Brain microvascular endothelial cell (primary cell): ENCODE data around the gene MED13L.

Experiments
- DNase-seq: peaks from one replicate; pipeline ENCODE4 v3.0.0-alpha.2; 2020
- H3K27ac ChIP-seq: fragments of 250-450 bp; sonication (Bioruptor Pico); 2 replicates; pipeline ENCODE4 v1.5.1; 2020; ENCODE audit warnings: mild to moderate bottlenecking, moderate library complexity
- H3K27me3 ChIP-seq: fragments of 250-450 bp; sonication (Bioruptor Pico); replicated peaks from 2 replicates; pipeline ENCODE4 v1.5.1; 2020; ENCODE audit warnings: mild to moderate bottlenecking
- H3K36me3 ChIP-seq: fragments of 250-450 bp; sonication (Bioruptor Pico); replicated peaks from 2 replicates; pipeline ENCODE4 v1.5.1; 2020; ENCODE audit warnings: mild to moderate bottlenecking
- H3K4me3 ChIP-seq: 2 replicates; pipeline ENCODE4 v1.5.1; 2011; ENCODE audit warnings: low read depth, mild to moderate bottlenecking, control low read depth, low read length, moderate library complexity
- in situ Hi-C: cut with HindIII; loops from 2 replicates; pipeline ENCODE4 v1.10.0; 2017; ENCODE audit warnings: low sequenced_read_pairs, low pct_ligation_motif_present
- TF ChIP-seq, protein P1 (sequence below): IDR thresholded peaks from 2 replicates; pipeline ENCODE4 v1.5.1; 2011; ENCODE audit warnings: low read depth, mild to moderate bottlenecking, moderate library complexity, low read length, control low read depth, inconsistent platforms; ENCODE audit errors: missing control alignments

Gene MED13L

DNA sequence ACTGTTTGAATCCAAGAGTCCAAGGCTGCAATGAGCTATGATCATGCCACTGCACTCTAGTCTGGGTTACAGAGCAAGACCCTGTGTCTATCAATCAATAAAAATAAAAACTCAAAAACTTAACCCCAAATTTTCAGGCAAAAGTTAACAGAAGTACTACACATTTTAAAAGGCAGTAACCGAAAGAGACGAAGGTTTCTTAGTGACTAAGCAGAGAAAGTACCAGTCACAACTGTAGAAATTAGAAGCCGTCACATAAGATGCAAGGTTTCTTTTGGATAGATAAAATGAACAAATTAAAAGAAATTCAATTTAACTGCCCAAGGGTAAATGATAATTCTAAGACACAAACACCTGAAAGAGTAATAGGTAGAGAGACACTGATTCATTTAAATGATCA, 103.5 kb downstream of the MED13L start:
- in situ Hi-C loops, result no loop called here

DNA sequence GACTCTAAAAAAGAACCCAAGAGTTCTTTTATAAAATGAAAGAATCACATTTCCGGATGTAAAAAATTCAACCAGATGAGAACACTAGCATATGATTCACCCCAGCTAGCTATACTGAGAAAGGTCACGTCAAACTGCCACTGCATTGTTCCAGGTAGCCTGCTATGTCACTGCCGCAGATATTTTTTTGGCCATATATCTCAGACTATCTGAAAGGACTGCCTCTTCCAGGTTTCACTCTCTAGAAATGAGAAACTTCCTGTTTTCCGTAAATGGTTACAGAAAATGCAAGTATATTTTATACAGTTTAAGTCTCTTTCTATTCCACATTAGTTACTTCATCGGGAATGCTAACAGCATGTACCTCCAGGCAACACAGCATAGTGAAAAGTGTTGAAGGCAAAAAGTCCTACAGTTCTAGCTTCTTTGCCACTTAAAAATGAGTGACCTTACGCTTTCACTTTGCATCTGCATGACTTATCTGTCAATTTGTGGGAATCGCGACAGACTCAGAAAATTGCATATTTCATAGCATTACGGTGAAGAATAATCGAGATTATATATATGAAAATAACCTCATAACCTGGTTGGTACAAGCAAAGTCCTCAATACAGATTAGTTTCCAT, 105.2 kb downstream of the MED13L start:
- H3K4me3 ChIP-seq, result no peak overlapping the region
- TF ChIP-seq, protein P1, sequence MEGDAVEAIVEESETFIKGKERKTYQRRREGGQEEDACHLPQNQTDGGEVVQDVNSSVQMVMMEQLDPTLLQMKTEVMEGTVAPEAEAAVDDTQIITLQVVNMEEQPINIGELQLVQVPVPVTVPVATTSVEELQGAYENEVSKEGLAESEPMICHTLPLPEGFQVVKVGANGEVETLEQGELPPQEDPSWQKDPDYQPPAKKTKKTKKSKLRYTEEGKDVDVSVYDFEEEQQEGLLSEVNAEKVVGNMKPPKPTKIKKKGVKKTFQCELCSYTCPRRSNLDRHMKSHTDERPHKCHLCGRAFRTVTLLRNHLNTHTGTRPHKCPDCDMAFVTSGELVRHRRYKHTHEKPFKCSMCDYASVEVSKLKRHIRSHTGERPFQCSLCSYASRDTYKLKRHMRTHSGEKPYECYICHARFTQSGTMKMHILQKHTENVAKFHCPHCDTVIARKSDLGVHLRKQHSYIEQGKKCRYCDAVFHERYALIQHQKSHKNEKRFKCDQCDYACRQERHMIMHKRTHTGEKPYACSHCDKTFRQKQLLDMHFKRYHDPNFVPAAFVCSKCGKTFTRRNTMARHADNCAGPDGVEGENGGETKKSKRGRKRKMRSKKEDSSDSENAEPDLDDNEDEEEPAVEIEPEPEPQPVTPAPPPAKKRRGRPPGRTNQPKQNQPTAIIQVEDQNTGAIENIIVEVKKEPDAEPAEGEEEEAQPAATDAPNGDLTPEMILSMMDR, result no peak
- DNase-seq, result no peak
- in situ Hi-C loops, result no loop called here
- no peaks in the 10 kb centered on the region for H3K36me3 ChIP-seq
- H3K27ac ChIP-seq, result peak overlapping the region; percentile 44
- H3K27me3 ChIP-seq, result no peaks in the 10 kb centered on the region

More for the DNA sequence above, 103.5 kb downstream of the MED13L start:
- Histone ChIP-seq H3K4me3 (no peak overlapping the region), H3K27me3 (no peaks in the 10 kb centered on the region), H3K36me3 (no peaks in the 10 kb centered on the region), H3K27ac (no peak overlapping the region)
- no peak for DNase-seq
- TF ChIP-seq, protein P1, result no peak

DNA sequence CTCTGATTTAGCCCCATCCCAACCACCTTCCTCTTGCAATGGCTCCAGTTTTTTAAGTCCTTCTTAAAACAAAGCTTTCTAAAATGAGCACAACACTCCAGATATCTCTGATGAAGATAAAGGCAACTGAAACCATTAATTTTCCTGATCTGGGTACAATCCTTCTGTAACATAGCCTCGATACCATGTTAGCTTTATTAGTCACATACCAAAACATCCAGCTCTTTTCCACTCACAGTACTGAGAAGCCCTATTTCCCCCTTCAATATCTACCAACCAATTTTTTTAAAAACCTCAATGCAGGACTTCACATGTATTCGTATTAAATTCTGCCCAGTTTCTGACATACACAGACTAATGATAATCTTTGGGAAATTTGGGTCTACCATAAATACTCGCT, 105.9 kb downstream of the MED13L start:
- H3K4me3 ChIP-seq, result no peak overlapping the region
- no peaks in the 10 kb centered on the region for H3K27me3 ChIP-seq
- H3K36me3 ChIP-seq, result no peaks in the 10 kb centered on the region
- TF ChIP-seq, protein P1, result no peak
- no peak for DNase-seq
- peak overlapping the region; percentile 44 for H3K27ac ChIP-seq
- in situ Hi-C loops, result no loop called here

DNA sequence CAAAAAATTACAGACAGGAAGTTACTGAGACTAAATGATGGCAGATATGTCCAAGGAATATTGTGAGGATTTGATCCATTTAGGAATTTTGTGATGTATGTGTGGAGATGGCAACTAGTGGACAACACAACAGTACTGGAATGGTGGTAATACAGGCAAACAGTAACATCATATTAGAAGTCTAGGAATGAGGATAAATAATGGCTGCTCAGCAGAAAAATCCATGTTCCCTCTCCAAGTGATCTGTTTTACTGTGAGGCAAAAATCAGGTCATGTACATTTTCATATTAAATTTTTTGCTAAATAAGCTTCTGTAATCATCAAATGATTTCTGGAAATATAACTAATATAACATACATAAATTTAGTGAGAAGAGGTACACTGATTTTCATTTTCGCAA, 108.4 kb downstream of the MED13L start:
- Histone ChIP-seq H3K27me3 (no peaks in the 10 kb centered on the region), H3K4me3 (no peak overlapping the region), H3K27ac (no peak overlapping the region), H3K36me3 (no peaks in the 10 kb centered on the region)
- TF ChIP-seq, protein P1, result no peak
- DNase-seq, result no peak
- in situ Hi-C loops, result no loop called here

DNA sequence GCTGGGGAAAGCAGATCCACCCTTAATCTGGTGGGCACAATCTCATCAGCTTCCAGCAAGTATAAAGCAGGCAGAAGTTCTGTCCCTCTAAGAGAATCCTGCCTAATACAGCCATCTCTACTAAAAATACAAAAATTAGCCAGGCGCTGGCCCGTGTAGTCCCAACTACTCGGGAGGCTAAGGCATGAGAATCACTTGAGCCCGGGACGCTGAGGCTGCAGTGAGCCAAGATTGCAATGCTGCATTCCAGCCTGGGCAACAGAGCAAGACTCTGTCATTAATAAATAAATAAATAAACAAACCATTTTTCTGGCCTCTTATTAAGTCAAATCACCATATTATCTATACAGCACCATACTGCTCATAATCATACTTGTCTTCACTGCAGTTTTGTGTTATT, 111.2 kb downstream of the MED13L start:
- TF ChIP-seq, protein P1, result no peak
- no peak for DNase-seq
- Histone ChIP-seq H3K4me3 (no peak overlapping the region), H3K36me3 (no peaks in the 10 kb centered on the region), H3K27me3 (no peaks in the 10 kb centered on the region), H3K27ac (no peak overlapping the region)
- in situ Hi-C loops, result no loop called here

DNA sequence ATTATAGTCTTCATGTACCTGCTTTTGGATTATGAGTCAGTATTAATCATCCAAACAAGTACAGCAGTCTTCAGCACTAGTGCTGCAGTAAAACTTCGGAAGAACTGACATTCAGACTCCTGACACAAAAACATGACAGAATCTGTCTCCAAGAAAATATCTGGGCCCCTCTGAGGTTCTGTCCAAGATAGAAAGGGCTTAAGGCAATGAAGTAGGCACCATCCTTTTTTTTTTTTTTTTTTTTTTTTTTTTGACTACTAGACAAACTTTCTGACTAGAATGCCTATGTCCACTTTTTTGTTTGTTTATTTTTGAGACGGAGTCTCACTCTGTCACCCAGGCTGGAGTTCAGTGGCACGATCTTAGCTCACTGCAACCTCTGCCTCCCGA, 112.5 kb downstream of the MED13L start:
- TF ChIP-seq, protein P1, result no peak
- H3K27me3 ChIP-seq, result no peaks in the 10 kb centered on the region
- no peak overlapping the region for H3K4me3 ChIP-seq
- DNase-seq, result no peak
- in situ Hi-C loops, result no loop called here
- H3K27ac ChIP-seq, result peak overlapping the region; percentile 35
- no peaks in the 10 kb centered on the region for H3K36me3 ChIP-seq
